DOHH2 (cell line): Measurements from ENCODE around the gene ARHGAP8.

Source experiments
- H3F3A ChIP-seq: fragments of 200-600 bp; sonication (generic), shearing (Covaris generic); 2 replicates; pipeline ENCODE4 v1.6.0; 2016; ENCODE audit warnings: antibody characterized with exemption, mild to moderate bottlenecking; ENCODE audit not compliant: control insufficient read depth, insufficient read depth
- H3K27ac ChIP-seq: fragments of 200-600 bp; sonication (generic); 2 replicates; pipeline ENCODE4 v1.5.1; 2014; ENCODE audit warnings: low read depth, mild to moderate bottlenecking, low read length, moderate library complexity
- H3K27me3 ChIP-seq: fragments of 200-600 bp; sonication (generic); 2 replicates; pipeline ENCODE4 v1.6.1; 2014; ENCODE audit warnings: mild to moderate bottlenecking, low read length, mixed read lengths; ENCODE audit not compliant: control insufficient read depth
- H3K36me3 ChIP-seq: fragments of 200-600 bp; sonication (generic); 2 replicates; pipeline ENCODE4 v1.6.1; 2014; ENCODE audit warnings: mild to moderate bottlenecking, low read length, moderate library complexity, mixed read lengths; ENCODE audit not compliant: control insufficient read depth
- H3K4me1 ChIP-seq: fragments of 200-600 bp; sonication (generic); 2 replicates; pipeline ENCODE4 v1.6.1; 2014; ENCODE audit warnings: mild to moderate bottlenecking, low read length, mixed read lengths; ENCODE audit not compliant: control insufficient read depth
- H3K4me2 ChIP-seq: fragments of 200-600 bp; sonication (generic); 2 replicates; pipeline ENCODE4 v1.6.0; 2014; ENCODE audit warnings: mild to moderate bottlenecking, low read length, moderate library complexity
- H3K4me3 ChIP-seq: fragments of 200-600 bp; sonication (generic); 2 replicates; pipeline ENCODE4 v1.5.1; 2014; ENCODE audit warnings: mild to moderate bottlenecking, low read length, mixed read lengths
- H3K79me2 ChIP-seq: fragments of 200-600 bp; sonication (generic); 2 replicates; pipeline ENCODE4 v1.6.1; 2014; ENCODE audit warnings: mild to moderate bottlenecking, low read length, mixed read lengths; ENCODE audit not compliant: control insufficient read depth
- H3K9me2 ChIP-seq: fragments of 200-600 bp; sonication (generic); replicated peaks from 2 replicates; pipeline ENCODE4 v1.6.1; 2014; ENCODE audit warnings: mild to moderate bottlenecking, low read length, mixed read lengths; ENCODE audit not compliant: control insufficient read depth
- H3K9me3 ChIP-seq: fragments of 200-600 bp; sonication (generic); 2 replicates; pipeline ENCODE4 v1.6.1; 2014; ENCODE audit warnings: antibody characterized with exemption, low read length, mixed read lengths; ENCODE audit not compliant: control insufficient read depth, insufficient read depth
- H4K20me1 ChIP-seq: fragments of 200-600 bp; sonication (generic); 2 replicates; pipeline ENCODE4 v1.6.0; 2014; ENCODE audit warnings: low read depth, mild to moderate bottlenecking, antibody characterized with exemption, low read length, moderate library complexity; ENCODE audit not compliant: control insufficient read depth, insufficient read depth
- CTCF ChIP-seq: fragments of 200-600 bp; sonication (generic); IDR thresholded peaks from one replicate; pipeline ENCODE4 v1.5.1; 2014; ENCODE audit warnings: antibody characterized with exemption, mild to moderate bottlenecking, low read depth, low read length; ENCODE audit not compliant: poor library complexity, severe bottlenecking
- EZH2phosphoT487 ChIP-seq: fragments of 200-600 bp; sonication (generic); IDR thresholded peaks from 2 replicates; pipeline ENCODE4 v1.6.1; 2017; ENCODE audit warnings: borderline replicate concordance, mild to moderate bottlenecking, antibody characterized with exemption, low read length, moderate library complexity, mixed read lengths

Gene ARHGAP8

GRCh38 chr22:44845796-44846720 lies 93.7 kb downstream of the ARHGAP8 start:
- Histone ChIP-seq H3K4me2 (no peak overlapping the region), H3K27me3 (no peaks in the 10 kb centered on the region), H3K4me3 (no peak overlapping the region), H3K9me2 (no peaks in the 10 kb centered on the region), H3K36me3 (no peaks in the 10 kb centered on the region), H3K4me1 (no peaks in the 10 kb centered on the region), H3K79me2 (no peaks in the 10 kb centered on the region), H3K27ac (no peak overlapping the region), H3F3A (no peaks in the 10 kb centered on the region), H3K9me3 (no peaks in the 10 kb centered on the region), H4K20me1 (no peaks in the 10 kb centered on the region)
- TF ChIP-seq CTCF (no peak), EZH2phosphoT487 (no peak)

GRCh38 chr22:44846726-44847275 lies 94.4 kb downstream of the ARHGAP8 start:
- Histone ChIP-seq H3K27ac (no peak overlapping the region), H3K4me1 (no peaks in the 10 kb centered on the region), H3K27me3 (no peaks in the 10 kb centered on the region), H3K36me3 (no peaks in the 10 kb centered on the region), H3K79me2 (no peaks in the 10 kb centered on the region), H4K20me1 (no peaks in the 10 kb centered on the region), H3K9me3 (no peaks in the 10 kb centered on the region), H3K4me3 (no peak overlapping the region), H3K9me2 (no peaks in the 10 kb centered on the region), H3F3A (no peaks in the 10 kb centered on the region), H3K4me2 (no peak overlapping the region)
- no peak for TF ChIP-seq EZH2phosphoT487
- no peak for TF ChIP-seq CTCF

- no peak overlapping the region for H3K4me2 ChIP-seq
- H3K9me2 ChIP-seq: no peaks in the 10 kb centered on the region
- no peak overlapping the region for H3K4me3 ChIP-seq
- H4K20me1 ChIP-seq: no peaks in the 10 kb centered on the region
- no peaks in the 10 kb centered on the region for H3K36me3 ChIP-seq
- H3K4me1 ChIP-seq: no peaks in the 10 kb centered on the region
- H3K9me3 ChIP-seq: no peaks in the 10 kb centered on the region
- TF ChIP-seq EZH2phosphoT487 (no peak), CTCF (no peak)
- no peaks in the 10 kb centered on the region for H3K27me3 ChIP-seq
- H3F3A ChIP-seq: no peaks in the 10 kb centered on the region
- H3K79me2 ChIP-seq: no peaks in the 10 kb centered on the region
- no peak overlapping the region for H3K27ac ChIP-seq
Measured at GRCh38 chr22:44847380-44847779, 95.0 kb downstream of the ARHGAP8 start.
